Testis (tissue), 3 donors: ENCODE data around the gene SEPSECS. TPM values are rescaled to one million over a fixed set of nuclear protein-coding genes. Genes with fewer than 3 reads are reported as not detected.

Experiments used
- polyA plus RNA-seq: library from polyadenylated mRNA; stranded (reverse); fragments of 350-450 nt; fragmentation: Illumina TruSeq; extraction: RNeasy Lipid Tissue Mini Kit (QIAGEN cat#74804); gene quantifications from one replicate; pipeline ENCODE4 v1.2.3, GENCODE V29; 2014; ENCODE audit warnings: low read depth, low replicate concordance; ENCODE audit not compliant: insufficient read depth
- total RNA-seq, 2 donors: library from RNA; depleted of rRNA; stranded (reverse); fragments of >200 nt; gene quantifications; one replicate each; pipeline ENCODE4 v1.2.3, GENCODE V29; 2016

The SEPSECS gene
- total and polyA plus RNA-seq, 3 donors from 2014 or later = 12.7 to 18.3 (median 18.2) TPM

Other genes with a start within 250 kb of the SEPSECS start
- 10 to 100 TPM; 12.6 to 17.2 TPM for gene CCDC149, start 247.4 kb downstream of the SEPSECS start, total RNA-seq
- 9.4 TPM for gene CCDC149, start 247.4 kb downstream of the SEPSECS start, polyA plus RNA-seq
- under 1 TPM; 0.74 to 0.87 TPM for gene LGI2, start 129.5 kb downstream of the SEPSECS start, total RNA-seq
- 3.4 TPM for gene LGI2, start 129.5 kb downstream of the SEPSECS start, polyA plus RNA-seq
- gene PI4K2B, start 73.6 kb upstream of the SEPSECS start, total RNA-seq = 10 to 100 TPM; 18.9 to 19.9 TPM
- gene PI4K2B, start 73.6 kb upstream of the SEPSECS start, polyA plus RNA-seq = 11.5 TPM
- 10 to 100 TPM; 27.3 to 27.5 TPM for gene ZCCHC4, start 152.3 kb upstream of the SEPSECS start, total RNA-seq
- gene ZCCHC4, start 152.3 kb upstream of the SEPSECS start, polyA plus RNA-seq = 10.3 TPM
- 10 to 100 TPM; 35.3 to 43.5 TPM for gene ANAPC4, start 216.8 kb upstream of the SEPSECS start, total RNA-seq
- 16.1 TPM for gene ANAPC4, start 216.8 kb upstream of the SEPSECS start, polyA plus RNA-seq